GM13976 (cell line): ENCODE measurements around the gene DNAAF3.

ENCODE experiments used
- DNase-seq: peaks from one replicate; pipeline ENCODE4 v3.0.0; 2012; ENCODE audit warnings: low spot score
- CTCF ChIP-seq: IDR thresholded peaks from 2 replicates; pipeline ENCODE4 v1.5.1; 2012; ENCODE audit warnings: borderline replicate concordance, mild to moderate bottlenecking; ENCODE audit not compliant: insufficient read depth; ENCODE audit errors: extremely low read depth, missing control alignments, control extremely low read depth
- in situ Hi-C: fragments of 300-500 bp; cut with MboI; formaldehyde crosslinking; loops from one replicate; pipeline ENCODE4 v1.12.0; 2022; ENCODE audit warnings: low sequenced_read_pairs, mixed read lengths, inconsistent platforms; ENCODE audit not compliant: unreplicated experiment

Gene DNAAF3

GRCh38 chr19:55171440-55171839, 5.0 kb upstream of the DNAAF3 start:
- TF ChIP-seq CTCF: no peak
- no peak for DNase-seq
- in situ Hi-C loops: no loop called here

GRCh38 chr19:55169136-55169535, 2.7 kb upstream of the DNAAF3 start:
- TF ChIP-seq CTCF: no peak
- in situ Hi-C loops: no loop called here
- no peak for DNase-seq

- peak; percentile 57 for DNase-seq
Measured at GRCh38 chr19:55165952-55166529, 372 bp downstream of the DNAAF3 start.

GRCh38 chr19:55161571-55162322, 4.7 kb downstream of the DNAAF3 start:
- no peak for DNase-seq
- in situ Hi-C loops: no loop called here
- no peak for TF ChIP-seq CTCF

More at GRCh38 chr19:55165952-55166529, 372 bp downstream of the DNAAF3 start:
- in situ Hi-C loops: no loop called here
- TF ChIP-seq CTCF: peak; percentile 29

- no peak for DNase-seq
- no peak for TF ChIP-seq CTCF
- in situ Hi-C loops: no loop called here
Measured at GRCh38 chr19:55160986-55161365, 5.4 kb downstream of the DNAAF3 start.

GRCh38 chr19:55160128-55160985, 6.1 kb downstream of the DNAAF3 start:
- DNase-seq: peak; percentile 99
- in situ Hi-C loops: no loop called here
- TF ChIP-seq CTCF: peak; percentile 93
